ENCODE results near the gene AP1G2. TPM values are rescaled to one million over a fixed set of nuclear protein-coding genes. Genes with fewer than 3 reads are reported as not detected.
"Not testable (repeated sequence)": the region's sequence is repeated elsewhere in the genome, so short reads cannot be mapped to it uniquely, and the experiment has no call there.

AP1G2 gene
- total and polyA plus RNA-seq, 2 of the 13 experiments (the other 11 are each of a cell fraction or from before 2014, with no cell fraction given) = 96.9 to 611 TPM

DNA sequence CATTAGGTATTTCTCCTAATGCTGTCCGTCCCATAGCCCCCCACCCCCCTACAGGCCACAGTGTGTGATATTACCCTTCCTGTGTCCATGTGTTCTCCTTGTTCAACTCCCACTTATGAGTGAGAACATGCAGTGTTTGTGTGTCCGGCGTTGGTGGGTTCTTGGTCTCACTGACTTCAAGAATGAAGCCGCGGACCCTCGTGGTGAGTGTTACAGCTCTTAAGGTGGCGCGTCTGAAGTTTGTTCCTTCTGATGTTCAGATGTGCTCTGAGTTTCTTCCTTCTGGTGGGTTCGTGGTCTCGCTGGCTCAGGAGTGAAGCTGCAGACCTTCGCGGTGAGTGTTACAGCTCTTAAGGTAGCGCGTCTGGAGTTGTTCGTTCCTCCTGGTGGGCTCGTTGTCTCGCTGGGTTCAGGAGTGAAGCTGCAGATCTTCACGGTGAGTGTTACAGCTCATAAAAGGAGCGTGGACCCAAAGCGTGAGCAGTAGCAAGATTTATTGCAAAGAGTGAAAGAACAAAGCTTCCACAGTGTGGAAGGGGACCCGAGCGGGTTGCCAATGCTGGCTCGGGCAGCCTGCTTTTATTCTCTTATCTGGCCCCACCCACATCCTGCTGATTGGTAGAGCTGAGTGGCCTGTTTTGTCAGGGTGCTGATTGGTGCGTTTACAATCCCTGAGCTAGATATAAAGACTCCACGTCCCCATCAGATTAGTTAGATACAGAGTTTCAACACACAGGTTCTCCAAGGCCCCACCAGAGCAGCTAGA, 16.4 kb upstream of the AP1G2 start (continued):
- peak; percentile 100 for TF ChIP-seq ZNF318 (CRISPR knock-in tag; IDR thresholded peaks at IDR 0.05)
- TF ChIP-seq SPEN (CRISPR knock-in tag; IDR thresholded peaks at IDR 0.05; ENCODE audit: low read depth) = peak; percentile 87
- peak; percentile 99 for TF ChIP-seq REPIN1 (CRISPR knock-in tag; IDR thresholded peaks at IDR 0.05; ENCODE audit: borderline replicate concordance, low read depth)
- TF ChIP-seq MAZ (IDR thresholded peaks at IDR 0.05; ENCODE audit: borderline replicate concordance, low read depth, low read length) = not testable (repeated sequence)
- peak; percentile 10; the same call in 1 of the 2 replicates for TF ChIP-seq MAZ (CRISPR knock-in tag; IDR thresholded peaks at IDR 0.05; ENCODE audit: low read depth)
- peak; percentile 83 for TF ChIP-seq POGZ (CRISPR knock-in tag; IDR thresholded peaks at IDR 0.05)
- peak; percentile 94 for TF ChIP-seq ZNF30 (CRISPR knock-in tag; IDR thresholded peaks at IDR 0.05)
- TF ChIP-seq IRF9 (CRISPR knock-in tag; IDR thresholded peaks at IDR 0.05; ENCODE audit: borderline replicate concordance) = peak; percentile 89
- TF ChIP-seq CAMTA2 (CRISPR knock-in tag; IDR thresholded peaks at IDR 0.05; ENCODE audit: borderline replicate concordance) = peak; percentile 24; the same call in 1 of the 2 replicates
- peak in 1 of 2 experiments; percentile 66; a peak in 2 of 4 replicates for TF ChIP-seq EP300 (IDR thresholded peaks at IDR 0.05; ENCODE audit: low read depth in 2 of 2, low read length in 2 of 2)
- peak; percentile 91 for TF ChIP-seq EP300 (CRISPR knock-in tag; IDR thresholded peaks at IDR 0.05; ENCODE audit: borderline replicate concordance)
- peak; percentile 71 for TF ChIP-seq ZNF7 (CRISPR knock-in tag; IDR thresholded peaks at IDR 0.05)
- TF ChIP-seq ZNF503 (CRISPR knock-in tag; IDR thresholded peaks at IDR 0.05) = peak; percentile 64; the same call in 1 of the 2 replicates
- TF ChIP-seq ZNF329 (CRISPR knock-in tag; IDR thresholded peaks at IDR 0.05; ENCODE audit: low read depth) = peak; percentile 83
- TF ChIP-seq, protein P1, sequence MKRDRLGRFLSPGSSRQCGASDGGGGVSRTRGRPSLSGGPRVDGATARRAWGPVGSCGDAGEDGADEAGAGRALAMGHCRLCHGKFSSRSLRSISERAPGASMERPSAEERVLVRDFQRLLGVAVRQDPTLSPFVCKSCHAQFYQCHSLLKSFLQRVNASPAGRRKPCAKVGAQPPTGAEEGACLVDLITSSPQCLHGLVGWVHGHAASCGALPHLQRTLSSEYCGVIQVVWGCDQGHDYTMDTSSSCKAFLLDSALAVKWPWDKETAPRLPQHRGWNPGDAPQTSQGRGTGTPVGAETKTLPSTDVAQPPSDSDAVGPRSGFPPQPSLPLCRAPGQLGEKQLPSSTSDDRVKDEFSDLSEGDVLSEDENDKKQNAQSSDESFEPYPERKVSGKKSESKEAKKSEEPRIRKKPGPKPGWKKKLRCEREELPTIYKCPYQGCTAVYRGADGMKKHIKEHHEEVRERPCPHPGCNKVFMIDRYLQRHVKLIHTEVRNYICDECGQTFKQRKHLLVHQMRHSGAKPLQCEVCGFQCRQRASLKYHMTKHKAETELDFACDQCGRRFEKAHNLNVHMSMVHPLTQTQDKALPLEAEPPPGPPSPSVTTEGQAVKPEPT (CRISPR knock-in tag; IDR thresholded peaks at IDR 0.05; ENCODE audit: low read depth) = peak; percentile 100
